Measurements from ENCODE around the gene THOC1. TPM values are rescaled to one million over a fixed set of nuclear protein-coding genes. Genes with fewer than 3 reads are reported as not detected.

THOC1 gene
- polyA plus RNA-seq, 3 donors: 7.8 to 18.3 (median 8.9) TPM

GRCh38 chr18:250685-251084 is 17.2 kb downstream of the THOC1 start:
- Histone ChIP-seq H3K79me2 (ENCODE audit: insufficient read depth, low read length) (no peaks in the 10 kb centered on the region), H3K4me3 (replicated peaks in 1 of 3; ENCODE audit: low read depth in 2 of 3, low read length in 3 of 3) (no peak overlapping the region), H3K27me3 (ENCODE audit: control insufficient read depth in 2 of 2, insufficient read depth in 2 of 2, low read length in 2 of 2) (no peaks in the 10 kb centered on the region), H4K20me1 (ENCODE audit: insufficient read depth, low read length) (no peaks in the 10 kb centered on the region), H3K4me1 (ENCODE audit: control insufficient read depth in 1 of 2, insufficient read depth in 2 of 2, low read length in 2 of 2) (no peaks in the 10 kb centered on the region), H3K36me3 (replicated peaks in 1 of 2; ENCODE audit: control insufficient read depth in 1 of 2, insufficient read depth in 2 of 2, low read length in 2 of 2) (peaks cover 89 to 99% of the 10 kb centered on the region in 2 donors), H3K27ac (ENCODE audit: low read depth in 1 of 2, low read length in 2 of 2) (no peak overlapping the region), H3K4me2 (replicated peaks; ENCODE audit: extremely low read depth, low read length, poor library complexity, severe bottlenecking) (no peak overlapping the region), H2AFZ (ENCODE audit: insufficient read depth, low read depth, low read length, poor library complexity, severe bottlenecking) (no peak overlapping the region), H3K9me3 (replicated peaks in 1 of 2; ENCODE audit: control insufficient read depth in 1 of 2, insufficient read depth in 1 of 2, low read length in 2 of 2) (no peaks in the 10 kb centered on the region), H3K9ac (ENCODE audit: insufficient read depth, low read length, poor library complexity, severe bottlenecking) (no peak overlapping the region)
- H3K27ac Mint-ChIP-seq: no peak overlapping the region
- peaks cover 70 to 82% of the 10 kb centered on the region in 2 donors for H3K36me3 Mint-ChIP-seq
- peaks cover 0 to 2% (median 0%) of the 10 kb centered on the region in 7 donors for H3K9me3 Mint-ChIP-seq
- DNase-seq: no peak
- H3K27me3 Mint-ChIP-seq (ENCODE audit: low read depth in 3 of 3): no peaks in the 10 kb centered on the region
- H3K4me3 Mint-ChIP-seq: no peak overlapping the region
- H3K4me1 Mint-ChIP-seq: no peaks in the 10 kb centered on the region
- intact Hi-C loops (cut with micrococcal nuclease): no loop called here
- WGBS (ENCODE audit: insufficient coverage): no CpG with 5 or more reads among the region's 2 CpGs
- TF ChIP-seq, protein P1, sequence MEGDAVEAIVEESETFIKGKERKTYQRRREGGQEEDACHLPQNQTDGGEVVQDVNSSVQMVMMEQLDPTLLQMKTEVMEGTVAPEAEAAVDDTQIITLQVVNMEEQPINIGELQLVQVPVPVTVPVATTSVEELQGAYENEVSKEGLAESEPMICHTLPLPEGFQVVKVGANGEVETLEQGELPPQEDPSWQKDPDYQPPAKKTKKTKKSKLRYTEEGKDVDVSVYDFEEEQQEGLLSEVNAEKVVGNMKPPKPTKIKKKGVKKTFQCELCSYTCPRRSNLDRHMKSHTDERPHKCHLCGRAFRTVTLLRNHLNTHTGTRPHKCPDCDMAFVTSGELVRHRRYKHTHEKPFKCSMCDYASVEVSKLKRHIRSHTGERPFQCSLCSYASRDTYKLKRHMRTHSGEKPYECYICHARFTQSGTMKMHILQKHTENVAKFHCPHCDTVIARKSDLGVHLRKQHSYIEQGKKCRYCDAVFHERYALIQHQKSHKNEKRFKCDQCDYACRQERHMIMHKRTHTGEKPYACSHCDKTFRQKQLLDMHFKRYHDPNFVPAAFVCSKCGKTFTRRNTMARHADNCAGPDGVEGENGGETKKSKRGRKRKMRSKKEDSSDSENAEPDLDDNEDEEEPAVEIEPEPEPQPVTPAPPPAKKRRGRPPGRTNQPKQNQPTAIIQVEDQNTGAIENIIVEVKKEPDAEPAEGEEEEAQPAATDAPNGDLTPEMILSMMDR (IDR thresholded peaks at IDR 0.05): no peak

DNA sequence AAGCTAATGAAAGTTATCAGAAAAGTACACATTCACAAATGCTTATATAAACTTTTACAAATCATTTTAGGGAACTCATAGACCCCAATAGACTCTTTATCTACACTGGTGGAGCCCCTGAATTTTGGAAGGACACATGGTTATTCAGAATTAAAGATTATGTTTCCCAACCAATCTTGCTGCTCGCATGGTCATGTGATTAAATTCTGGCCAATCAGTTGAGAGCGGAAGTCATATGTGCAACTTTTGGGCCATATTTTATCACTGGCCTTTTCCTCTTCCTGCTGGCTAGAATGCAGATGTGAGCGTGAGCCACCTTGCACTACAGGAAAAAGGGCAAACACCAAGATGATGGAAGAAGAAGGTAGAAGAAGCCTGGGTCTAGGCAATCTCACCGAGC is 19.8 kb downstream of the THOC1 start:
- H3K27ac ChIP-seq (ENCODE audit: low read depth in 1 of 2, low read length in 2 of 2): no peak overlapping the region
- no peaks in the 10 kb centered on the region for H3K9me3 Mint-ChIP-seq
- no peaks in the 10 kb centered on the region for H4K20me1 ChIP-seq (ENCODE audit: insufficient read depth, low read length)
- H3K79me2 ChIP-seq (ENCODE audit: insufficient read depth, low read length): no peaks in the 10 kb centered on the region
- no peak for DNase-seq
- no peak overlapping the region for H3K4me3 Mint-ChIP-seq
- H3K27me3 Mint-ChIP-seq (ENCODE audit: low read depth in 3 of 3): peaks cover 0 to 2% (median 0%) of the 10 kb centered on the region in 3 donors
- intact Hi-C loops (cut with micrococcal nuclease): no loop called here
- H3K27ac Mint-ChIP-seq: no peak overlapping the region
- WGBS (ENCODE audit: insufficient coverage): no CpG with 5 or more reads among the region's 4 CpGs
- TF ChIP-seq, protein P1 (IDR thresholded peaks at IDR 0.05): no peak
- H2AFZ ChIP-seq (ENCODE audit: insufficient read depth, low read depth, low read length, poor library complexity, severe bottlenecking): no peak overlapping the region
- no peaks in the 10 kb centered on the region for H3K4me1 Mint-ChIP-seq
- H3K9me3 ChIP-seq (replicated peaks in 1 of 2; ENCODE audit: control insufficient read depth in 1 of 2, insufficient read depth in 1 of 2, low read length in 2 of 2): no peaks in the 10 kb centered on the region
- peaks cover 84 to 99% of the 10 kb centered on the region in 2 donors for H3K36me3 ChIP-seq (replicated peaks in 1 of 2; ENCODE audit: control insufficient read depth in 1 of 2, insufficient read depth in 2 of 2, low read length in 2 of 2)
- H3K4me1 ChIP-seq (ENCODE audit: control insufficient read depth in 1 of 2, insufficient read depth in 2 of 2, low read length in 2 of 2): no peaks in the 10 kb centered on the region
- H3K9ac ChIP-seq (ENCODE audit: insufficient read depth, low read length, poor library complexity, severe bottlenecking): no peak overlapping the region
- H3K4me3 ChIP-seq (replicated peaks in 1 of 3; ENCODE audit: low read depth in 2 of 3, low read length in 3 of 3): no peak overlapping the region
- H3K27me3 ChIP-seq (ENCODE audit: control insufficient read depth in 2 of 2, insufficient read depth in 2 of 2, low read length in 2 of 2): no peaks in the 10 kb centered on the region
- H3K36me3 Mint-ChIP-seq: peaks cover 74 to 79% of the 10 kb centered on the region in 2 donors
- H3K4me2 ChIP-seq (replicated peaks; ENCODE audit: extremely low read depth, low read length, poor library complexity, severe bottlenecking): no peak overlapping the region
